Activated CD4-positive, CD25-positive, alpha-beta regulatory T cell treated with anti-CD3 and anti-CD28 coated beads, Interleukin-2, amount 50 U/mL, for 24 hours (primary cell): ENCODE results near the gene AP3D1.
A peak's percentile ranks its signal among the peaks of the same experiment; 100 is the strongest.

Experiments
- ATAC-seq, 2 donors: fragments of 150-1000 bp; cut with Tn5 transposase; one replicate each; pipeline ENCODE4 v1.10.0; 2021; ENCODE audit warnings: mild to moderate bottlenecking in 1 of 2, moderate library complexity in 1 of 2

Gene AP3D1

GRCh38 chr19:2126879-2127518 lies 24.4 kb downstream of the AP3D1 start:
- no peak for ATAC-seq

GRCh38 chr19:2123682-2124387 lies 27.5 kb downstream of the AP3D1 start:
- no peak for ATAC-seq

GRCh38 chr19:2122982-2123381 lies 28.4 kb downstream of the AP3D1 start:
- no peak for ATAC-seq

GRCh38 chr19:2122251-2122650 lies 29.1 kb downstream of the AP3D1 start:
- no peak for ATAC-seq

GRCh38 chr19:2121416-2122051 lies 29.8 kb downstream of the AP3D1 start:
- ATAC-seq, result no peak

- ATAC-seq, result no peak
Measured at GRCh38 chr19:2120821-2121220, 30.5 kb downstream of the AP3D1 start.

GRCh38 chr19:2119921-2120785 lies 31.2 kb downstream of the AP3D1 start:
- ATAC-seq, result no peak

GRCh38 chr19:2118438-2118837 lies 32.9 kb downstream of the AP3D1 start:
- ATAC-seq, result no peak

GRCh38 chr19:2117215-2117960 lies 34.0 kb downstream of the AP3D1 start:
- ATAC-seq, result no peak

- no peak for ATAC-seq
Measured at GRCh38 chr19:2116507-2116906, 34.9 kb downstream of the AP3D1 start.

- ATAC-seq, result no peak
Measured at GRCh38 chr19:2115911-2116426, 35.4 kb downstream of the AP3D1 start.

- ATAC-seq, result no peak
Measured at GRCh38 chr19:2115324-2115723, 36.0 kb downstream of the AP3D1 start.

- ATAC-seq, result no peak
Measured at GRCh38 chr19:2114821-2115220, 36.5 kb downstream of the AP3D1 start.

- no peak for ATAC-seq
Measured at GRCh38 chr19:2114218-2114617, 37.1 kb downstream of the AP3D1 start.

- ATAC-seq, result no peak
Measured at GRCh38 chr19:2113439-2114211, 37.7 kb downstream of the AP3D1 start.

GRCh38 chr19:2112516-2113320 lies 38.6 kb downstream of the AP3D1 start:
- ATAC-seq, result peak in 1 of 2 donors; percentile 41

- no peak for ATAC-seq
Measured at GRCh38 chr19:2111886-2112285, 39.5 kb downstream of the AP3D1 start.

- ATAC-seq, result no peak
Measured at GRCh38 chr19:2111425-2111824, 39.9 kb downstream of the AP3D1 start.

- ATAC-seq, result no peak
Measured at GRCh38 chr19:2110822-2111221, 40.5 kb downstream of the AP3D1 start.
